ENCODE data around the gene MED16.

MED16 gene

GRCh38 chr19:867301-867793 is 25.6 kb downstream of the MED16 start:
- TF ChIP-seq CTCF (IDR thresholded peaks at IDR 0.05), result no peak
- TF ChIP-seq ZFX (IDR thresholded peaks at IDR 0.05; ENCODE audit: borderline replicate concordance), result no peak
- peak overlapping the region; percentile 71 for H3K27ac ChIP-seq

DNA sequence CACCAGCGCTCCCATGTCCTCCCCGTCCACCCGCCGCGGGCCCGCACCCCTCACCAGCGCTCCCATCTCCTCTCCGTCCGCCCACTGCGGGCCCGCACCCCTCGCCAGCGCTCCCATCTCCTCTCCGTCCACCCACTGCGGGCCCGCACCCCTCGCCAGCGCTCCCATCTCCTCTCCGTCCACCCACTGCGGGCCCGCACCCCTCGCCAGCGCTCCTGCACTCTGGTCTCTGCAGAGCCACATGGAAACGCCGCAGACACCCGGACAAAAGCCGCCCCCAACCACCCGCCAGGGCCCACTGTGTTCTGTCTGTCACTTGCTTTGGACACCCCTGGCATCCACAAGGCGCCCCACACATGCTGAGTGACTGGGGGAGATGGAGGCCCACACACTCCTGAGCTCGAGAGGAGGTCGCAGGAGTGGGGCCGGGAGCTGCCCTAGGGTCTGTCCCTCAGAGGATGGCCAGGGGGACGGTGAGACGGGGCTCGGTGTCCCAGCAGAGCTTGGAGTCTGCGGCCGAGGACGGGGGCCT is 26.2 kb downstream of the MED16 start:
- peak overlapping the region; percentile 71; the same call in 1 of the 2 replicates for H3K27ac ChIP-seq

DNA sequence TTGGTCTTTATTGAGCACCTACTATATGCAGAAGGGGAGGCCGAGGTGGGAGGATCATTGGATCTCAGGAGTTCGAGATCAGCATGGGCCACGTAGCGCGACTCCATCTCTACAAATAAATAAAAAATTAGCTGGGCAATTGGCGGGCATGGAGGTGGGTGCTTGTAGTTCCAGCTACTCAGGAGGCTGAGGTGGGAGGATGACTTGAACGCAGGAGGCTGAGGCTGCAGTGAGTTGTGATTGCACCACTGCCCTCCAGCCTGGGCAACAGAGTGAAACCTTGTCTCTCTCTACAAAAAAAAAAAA is 29.7 kb downstream of the MED16 start:
- H3K27ac ChIP-seq, result peak overlapping the region; percentile 88

More for the DNA sequence above, 26.2 kb downstream of the MED16 start:
- TF ChIP-seq CTCF (IDR thresholded peaks at IDR 0.05) (no peak), ZFX (IDR thresholded peaks at IDR 0.05; ENCODE audit: borderline replicate concordance) (no peak)

GRCh38 chr19:862581-863314 is 30.2 kb downstream of the MED16 start:
- peak overlapping the region; percentile 88 for H3K27ac ChIP-seq
- no peak for TF ChIP-seq ZFX (IDR thresholded peaks at IDR 0.05; ENCODE audit: borderline replicate concordance)
- TF ChIP-seq CTCF (IDR thresholded peaks at IDR 0.05), result no peak

More for the DNA sequence above, 29.7 kb downstream of the MED16 start:
- no peak for TF ChIP-seq ZFX (IDR thresholded peaks at IDR 0.05; ENCODE audit: borderline replicate concordance)
- no peak for TF ChIP-seq CTCF (IDR thresholded peaks at IDR 0.05)

- H3K27ac ChIP-seq, result peak overlapping the region; percentile 88
- TF ChIP-seq CTCF (IDR thresholded peaks at IDR 0.05) (peak; percentile 71), ZFX (IDR thresholded peaks at IDR 0.05; ENCODE audit: borderline replicate concordance) (no peak)
Observed at GRCh38 chr19:861756-862580, 31.0 kb downstream of the MED16 start.

DNA sequence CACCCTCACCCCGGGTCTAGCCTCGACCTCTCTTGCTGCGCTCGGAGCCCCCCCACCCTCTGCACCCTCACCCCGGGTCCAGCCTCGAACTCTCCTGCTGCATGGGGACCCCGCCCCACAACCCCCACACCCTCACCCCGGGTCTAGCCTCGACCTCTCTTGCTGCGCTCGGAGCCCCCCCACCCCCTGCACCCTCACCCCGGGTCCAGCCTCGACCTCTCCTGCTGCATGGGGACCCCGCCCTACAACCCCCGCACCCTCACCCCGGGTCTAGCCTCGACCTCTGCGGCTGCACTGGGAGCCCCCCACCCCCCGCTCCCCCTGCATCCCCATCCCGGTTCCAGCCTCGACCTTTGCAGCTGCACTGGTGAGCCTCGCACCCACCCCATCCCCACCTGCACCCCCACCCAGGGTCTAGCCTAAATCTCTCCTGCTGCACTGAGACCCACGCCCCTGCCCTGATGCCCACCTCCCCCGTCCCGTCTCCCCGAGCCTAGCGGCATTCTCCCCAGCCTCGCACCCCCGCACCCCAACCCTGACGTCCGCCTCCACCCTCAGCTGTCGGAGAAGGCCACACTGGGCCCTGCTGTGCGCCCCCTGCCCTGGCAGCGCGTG is 31.7 kb downstream of the MED16 start:
- H3K27ac ChIP-seq, result peak overlapping the region; percentile 88
- TF ChIP-seq CTCF (IDR thresholded peaks at IDR 0.05) (no peak), ZFX (IDR thresholded peaks at IDR 0.05; ENCODE audit: borderline replicate concordance) (no peak)
